GM18517 (cell line): ENCODE results near the gene IL17REL.

Experiments
- ATAC-seq: cut with Tn5 transposase; IDR thresholded peaks from one replicate; pipeline ENCODE4 v1.9.1; 2021; ENCODE audit warnings: mild to moderate bottlenecking, moderate library complexity; ENCODE audit not compliant: unreplicated experiment

Gene IL17REL

GRCh38 chr22:50008151-50009040, 4.2 kb downstream of the IL17REL start:
- no peak for ATAC-seq

GRCh38 chr22:50007057-50007511, 5.5 kb downstream of the IL17REL start:
- no peak for ATAC-seq

GRCh38 chr22:50004918-50005317, 7.6 kb downstream of the IL17REL start:
- ATAC-seq: no peak

DNA sequence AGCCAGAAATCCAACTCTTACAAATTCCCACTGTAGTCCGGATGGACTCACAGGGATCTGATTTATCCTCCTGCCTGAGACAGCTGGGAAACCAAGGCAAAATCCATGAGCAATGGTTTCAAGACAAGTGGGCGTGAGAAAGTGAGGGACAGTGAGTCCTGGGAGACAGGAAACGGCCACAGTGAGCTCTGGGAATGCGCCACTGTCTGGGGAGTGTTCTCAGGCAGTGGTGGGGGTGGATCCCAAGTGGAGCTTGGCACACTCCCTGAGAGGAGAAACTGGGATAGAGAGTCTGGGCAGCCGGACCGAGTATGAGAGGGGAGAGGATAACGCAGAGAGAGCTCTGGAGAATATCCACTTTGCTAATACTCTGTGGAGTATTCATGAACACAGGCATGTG, 9.8 kb downstream of the IL17REL start:
- ATAC-seq: no peak

DNA sequence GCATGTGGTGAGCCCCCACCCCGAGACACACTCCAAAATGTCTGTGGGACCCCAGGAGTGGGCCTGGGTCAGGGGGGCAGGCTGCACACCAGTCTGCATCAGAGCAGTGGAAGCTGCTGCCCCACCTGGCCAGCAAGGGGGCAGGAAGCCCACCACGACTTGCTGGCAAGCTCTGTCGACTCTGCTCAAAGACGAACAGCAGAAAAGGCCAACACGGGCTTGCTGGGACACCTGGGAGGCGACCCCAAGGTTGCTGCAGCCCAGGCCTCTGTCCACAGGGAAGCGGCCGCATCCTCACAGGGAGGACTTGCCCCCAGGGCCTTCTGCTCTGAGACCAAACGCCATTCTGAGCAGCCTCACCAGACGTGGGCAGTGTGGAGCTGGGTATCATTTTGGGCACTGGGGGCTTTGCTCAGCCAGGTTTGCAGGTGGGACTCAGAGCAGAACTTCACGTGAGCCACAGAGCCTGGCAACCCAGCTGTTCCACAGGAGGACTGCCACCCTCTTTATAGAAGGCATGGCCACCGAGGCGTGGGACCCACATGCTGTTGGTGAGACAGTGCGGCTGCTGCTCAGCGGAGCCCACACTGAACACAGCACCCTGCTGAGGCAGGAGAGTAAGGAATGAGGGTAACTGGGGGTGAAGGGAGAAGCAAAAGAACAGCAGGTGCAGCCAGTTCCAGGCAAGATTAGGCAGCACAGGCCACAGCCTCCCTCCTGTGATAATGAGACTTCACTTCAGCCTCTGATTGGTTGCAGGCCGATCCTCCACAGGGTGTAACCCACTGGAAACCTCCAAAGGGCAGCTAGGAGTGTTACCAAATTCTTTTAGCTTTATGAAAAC, 11.0 kb downstream of the IL17REL start:
- ATAC-seq: no peak

DNA sequence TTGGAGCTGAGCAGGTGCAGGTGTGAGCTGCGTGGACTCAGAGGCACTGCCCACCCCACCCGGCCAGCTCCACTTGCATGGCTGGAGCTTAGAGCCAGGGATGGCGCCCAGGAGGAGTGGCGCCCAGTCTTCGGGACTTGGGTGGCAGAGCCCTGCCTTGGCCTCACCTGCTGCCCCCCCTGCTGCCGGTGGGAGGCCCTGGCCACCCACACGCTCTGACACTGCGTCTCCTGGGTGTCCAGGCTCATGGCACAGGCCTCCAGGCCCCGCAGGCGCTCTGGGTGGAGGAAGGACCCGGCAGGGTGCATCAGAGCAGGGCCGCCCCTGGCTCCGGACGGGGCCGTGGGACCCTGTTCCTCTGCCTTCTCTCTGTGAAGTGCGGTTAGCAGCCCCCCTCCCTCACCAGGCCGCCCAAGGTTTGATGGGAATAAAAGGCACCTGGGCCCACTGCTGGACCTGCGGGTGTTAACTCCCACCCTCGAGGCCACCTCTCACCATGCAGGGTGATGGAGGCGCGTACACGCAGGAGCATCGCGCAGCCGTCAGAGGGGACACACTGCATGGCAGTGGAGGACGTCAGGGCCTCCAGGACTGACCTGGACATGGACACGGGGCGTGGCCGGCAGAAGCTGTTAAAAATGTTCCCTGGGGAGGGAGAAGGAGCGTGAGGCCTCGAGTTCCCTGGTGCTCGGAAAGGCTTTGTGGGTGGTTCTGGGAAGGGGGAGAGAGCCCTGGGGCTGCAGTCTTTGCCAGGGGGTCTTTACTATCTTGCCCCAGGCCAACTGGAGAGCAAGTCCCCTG, 11.8 kb downstream of the IL17REL start:
- no peak for ATAC-seq

DNA sequence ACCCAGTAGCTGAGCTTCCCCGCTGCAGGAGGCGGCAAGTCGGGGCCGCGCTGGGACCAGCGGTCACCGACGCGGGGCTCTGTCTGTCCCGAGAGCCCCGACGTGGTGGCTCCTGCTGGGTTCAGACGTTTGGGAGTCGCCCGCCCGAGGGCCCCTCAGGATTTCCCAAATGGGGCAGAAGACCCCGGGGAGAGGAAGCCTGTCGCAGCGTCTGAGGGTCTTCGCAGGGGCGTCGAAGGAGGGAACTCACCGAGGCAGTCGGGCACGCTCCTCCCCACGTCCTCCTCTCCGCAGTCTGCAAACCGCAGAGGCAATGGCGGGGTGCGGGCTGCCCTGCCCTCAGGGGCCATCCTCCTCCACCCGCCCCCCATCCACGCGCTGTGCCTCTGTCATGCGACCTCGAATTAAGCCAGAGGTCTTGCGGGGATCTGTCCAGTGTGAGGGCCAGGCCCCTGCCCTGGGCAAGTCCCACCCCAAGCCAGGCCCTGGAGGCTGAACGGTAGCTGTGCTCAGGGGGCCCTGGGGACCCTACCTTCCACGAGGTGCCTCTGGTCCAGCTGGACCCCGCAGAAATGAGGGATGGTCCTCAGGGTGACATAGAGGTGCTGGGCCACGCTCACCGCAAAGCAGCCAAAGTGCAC, 12.5 kb downstream of the IL17REL start:
- ATAC-seq: no peak

GRCh38 chr22:49999063-49999945, 13.3 kb downstream of the IL17REL start:
- no peak for ATAC-seq

- ATAC-seq: no peak
Observed at GRCh38 chr22:49998718-49999062, 13.9 kb downstream of the IL17REL start.

DNA sequence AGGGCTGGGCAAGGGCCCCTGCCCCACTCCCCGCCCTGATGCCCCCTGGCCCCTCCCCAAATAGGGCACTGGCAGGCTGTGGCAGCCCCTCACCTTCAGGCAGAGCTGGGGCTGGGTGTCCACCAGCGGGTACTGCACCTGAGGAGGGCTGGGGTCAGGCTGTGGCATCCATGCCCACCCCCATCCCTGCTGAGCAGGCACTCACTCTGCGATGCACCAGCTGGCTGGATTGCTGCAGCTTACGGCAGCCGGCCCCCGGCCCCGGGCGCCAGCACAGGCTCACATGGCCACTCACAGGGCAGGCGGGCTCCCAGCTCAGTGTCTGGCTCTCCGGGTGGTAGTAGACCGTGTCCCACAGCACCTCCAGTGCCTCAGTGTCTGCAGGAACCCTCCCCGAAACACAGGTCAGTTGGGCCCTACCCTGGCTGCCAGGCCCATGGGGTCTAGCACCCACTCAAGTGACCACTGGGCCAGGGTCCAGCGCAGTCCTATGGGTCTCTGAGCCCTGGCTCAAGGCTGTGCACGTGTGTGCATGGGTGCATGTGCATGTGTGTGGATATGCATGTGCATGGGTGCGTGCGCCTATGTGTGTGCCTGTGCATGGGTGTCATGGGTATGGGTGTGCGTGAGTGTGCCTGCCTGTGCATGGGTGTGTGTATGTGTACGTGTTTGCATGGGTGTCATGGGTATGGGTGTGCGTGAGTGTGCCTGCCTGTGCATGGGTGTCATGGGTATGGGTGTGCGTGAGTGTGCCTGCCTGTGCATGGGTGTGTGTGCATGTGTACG, 14.4 kb downstream of the IL17REL start:
- ATAC-seq: no peak

GRCh38 chr22:49997251-49997599, 15.3 kb downstream of the IL17REL start:
- no peak for ATAC-seq

DNA sequence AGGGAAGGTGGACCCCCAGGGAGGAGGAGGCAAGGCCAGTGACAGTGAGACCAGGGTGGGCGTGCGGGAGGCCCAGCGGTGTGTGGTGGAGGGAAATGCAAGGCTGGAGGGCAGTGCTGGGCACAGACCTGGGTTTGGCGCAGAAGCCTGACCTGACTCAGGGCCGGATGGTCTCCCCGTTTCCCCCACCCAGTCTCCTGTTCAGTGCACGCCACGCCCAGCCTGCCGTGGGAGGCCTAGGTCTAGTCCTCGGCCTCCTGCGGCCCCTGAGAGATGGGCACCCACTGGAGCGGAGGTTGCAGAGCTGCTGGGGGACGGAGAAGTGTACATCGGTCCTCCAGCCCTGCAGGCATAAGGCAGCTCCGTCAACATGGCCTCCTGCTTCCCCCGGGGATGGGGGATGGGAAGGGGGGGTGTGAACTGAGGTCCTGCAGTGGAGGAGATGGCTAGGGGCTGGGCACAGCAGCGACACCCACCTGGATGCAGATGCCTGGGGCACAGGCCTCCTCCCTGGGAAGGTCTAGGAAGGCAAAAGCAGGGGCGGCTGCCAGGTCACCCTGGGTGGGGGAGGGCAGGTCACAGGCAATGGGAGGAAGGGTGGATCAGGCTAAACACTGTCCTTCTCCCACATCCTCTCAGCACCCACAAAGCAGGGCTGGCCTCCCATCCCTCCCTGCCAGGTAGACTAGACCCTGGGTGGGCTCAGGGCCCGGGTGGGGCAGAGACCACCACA, 15.9 kb downstream of the IL17REL start:
- no peak for ATAC-seq

DNA sequence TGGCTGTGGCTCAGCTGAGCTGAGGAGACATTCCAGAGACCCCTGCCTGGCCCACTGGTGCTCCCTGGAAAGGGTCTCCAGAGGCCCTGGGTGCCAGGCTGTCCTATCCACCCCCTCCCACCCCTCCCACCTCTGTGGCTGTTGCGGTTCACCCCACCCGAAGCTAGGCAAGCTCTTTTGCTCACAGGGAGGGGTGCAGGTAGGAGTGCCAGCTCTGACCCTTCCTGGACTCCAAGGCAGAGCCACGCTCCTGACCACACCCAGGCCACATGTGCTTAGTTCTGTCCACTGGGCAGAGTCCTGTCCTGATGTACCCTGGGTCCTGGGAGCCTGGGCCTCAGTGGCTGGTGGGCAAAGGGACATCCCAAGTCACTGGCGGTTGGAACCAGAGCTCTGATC, 16.4 kb downstream of the IL17REL start:
- no peak for ATAC-seq

- no peak for ATAC-seq
Observed at GRCh38 chr22:49995361-49996118, 17.0 kb downstream of the IL17REL start.

- no peak for ATAC-seq
Observed at GRCh38 chr22:49995041-49995360, 17.6 kb downstream of the IL17REL start.

DNA sequence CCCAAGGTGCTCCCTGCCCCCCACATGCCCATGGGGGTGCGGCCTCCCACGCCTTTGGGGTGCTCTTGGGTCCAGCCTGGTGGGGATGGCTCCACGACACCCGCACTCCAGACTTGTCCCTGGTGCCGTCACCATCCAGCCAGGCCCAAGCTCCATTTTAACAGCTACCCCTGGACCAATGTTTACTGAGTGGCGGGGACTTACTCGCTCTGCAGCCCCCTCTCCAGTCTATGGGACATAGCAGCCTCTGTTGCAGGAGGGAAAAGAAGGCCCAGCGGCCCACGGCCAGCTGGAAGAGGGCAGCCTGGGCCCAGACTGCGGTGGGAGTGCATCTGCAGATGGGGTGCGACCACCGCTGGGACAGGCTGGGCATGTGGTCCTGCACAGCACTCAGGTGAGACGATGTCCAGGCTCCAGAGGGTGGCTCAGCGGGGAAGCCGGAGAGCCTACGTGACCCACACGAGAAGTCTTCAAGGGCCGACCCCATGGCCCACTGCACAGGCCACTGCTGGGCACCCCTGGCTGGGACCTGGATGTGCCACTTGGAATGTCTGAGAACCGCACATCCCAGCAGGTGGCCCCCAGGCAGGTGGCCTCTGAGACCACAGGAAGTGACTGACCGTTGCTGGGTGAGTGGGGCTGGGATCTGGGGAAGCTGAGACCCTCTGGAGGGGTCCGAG, 18.1 kb downstream of the IL17REL start:
- ATAC-seq: no peak

GRCh38 chr22:49993649-49994360, 18.8 kb downstream of the IL17REL start:
- ATAC-seq: no peak
